Ascending aorta (tissue), 2 donors: ENCODE data around the gene GREB1L. TPM values are rescaled to one million over a fixed set of nuclear protein-coding genes. Genes with fewer than 3 reads are reported as not detected.

ENCODE experiments used
- DNase-seq, 2 donors: peaks; one replicate each; pipeline ENCODE4 v3.0.0-alpha.2; 2019; ENCODE audit warnings: low spot score in 2 of 2
- H3K27ac ChIP-seq, 2 donors: fragments of 200-600 bp; sonication (generic); one replicate each; pipeline ENCODE4 v1.5.1; 2016 to 2017; ENCODE audit warnings: mild to moderate bottlenecking in 1 of 2
- H3K27me3 ChIP-seq: fragments of 200-600 bp; sonication (generic); one replicate; pipeline ENCODE4 v1.5.1; 2017
- H3K36me3 ChIP-seq, 2 donors: fragments of 200-600 bp; sonication (generic); one replicate each; pipeline ENCODE4 v1.5.1; 2016
- H3K4me1 ChIP-seq, 2 donors: fragments of 200-600 bp; sonication (generic); one replicate each; pipeline ENCODE4 v1.5.1; 2016 to 2017; ENCODE audit warnings: mild to moderate bottlenecking in 1 of 2
- H3K4me3 ChIP-seq, 2 donors: fragments of 200-600 bp; sonication (generic); one replicate each; pipeline ENCODE4 v1.5.1; 2016 to 2017; ENCODE audit warnings: mild to moderate bottlenecking in 1 of 2
- H3K9me3 ChIP-seq, 2 donors: fragments of 200-600 bp; sonication (generic); one replicate each; pipeline ENCODE4 v1.5.1; 2016
- intact Hi-C: fragments of 100-400 bp; cut with DNase I; formaldehyde crosslinking; loops from one replicate; pipeline ENCODE4 v1.15.1; 2023
- total RNA-seq: library from RNA; depleted of rRNA; stranded (reverse); fragments of >200 nt; gene quantifications from one replicate; pipeline ENCODE4 v1.1.0, GENCODE V29; 2016
- TF ChIP-seq, protein P1 (sequence below), 3 experiments: fragments of 200-600 bp in 2 of 3; fragments of 450-650 bp in 1 of 3; sonication (generic) in 2 of 3; IDR thresholded peaks; one replicate each; pipeline ENCODE4 v1.5.1; 2016 to 2019; ENCODE audit warnings: antibody characterized with exemption in 3 of 3, mild to moderate bottlenecking in 1 of 3, moderate library complexity in 1 of 3

GREB1L gene
- total RNA-seq, 1 donor from 2014 or later, result 2.2 TPM

DNA sequence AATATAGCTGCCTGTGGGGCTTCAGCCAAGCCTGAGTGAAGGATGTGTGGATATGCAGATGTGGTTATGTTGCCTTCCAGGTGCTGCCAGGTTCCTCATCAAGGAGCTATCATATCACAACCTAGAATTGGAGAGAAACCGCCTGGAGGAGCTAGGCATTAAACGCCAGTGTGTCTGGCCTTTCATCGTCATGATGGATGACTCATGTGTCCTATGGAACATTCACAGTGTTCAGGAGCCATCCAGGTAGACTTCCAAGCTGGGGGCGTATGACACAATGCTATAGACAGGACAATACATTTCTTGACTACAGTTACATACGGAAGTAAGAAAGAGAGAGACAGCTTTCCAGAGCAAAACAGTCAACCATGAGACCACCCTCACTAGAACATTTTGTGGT lies 271.7 kb downstream of the GREB1L start:
- TF ChIP-seq, protein P1, sequence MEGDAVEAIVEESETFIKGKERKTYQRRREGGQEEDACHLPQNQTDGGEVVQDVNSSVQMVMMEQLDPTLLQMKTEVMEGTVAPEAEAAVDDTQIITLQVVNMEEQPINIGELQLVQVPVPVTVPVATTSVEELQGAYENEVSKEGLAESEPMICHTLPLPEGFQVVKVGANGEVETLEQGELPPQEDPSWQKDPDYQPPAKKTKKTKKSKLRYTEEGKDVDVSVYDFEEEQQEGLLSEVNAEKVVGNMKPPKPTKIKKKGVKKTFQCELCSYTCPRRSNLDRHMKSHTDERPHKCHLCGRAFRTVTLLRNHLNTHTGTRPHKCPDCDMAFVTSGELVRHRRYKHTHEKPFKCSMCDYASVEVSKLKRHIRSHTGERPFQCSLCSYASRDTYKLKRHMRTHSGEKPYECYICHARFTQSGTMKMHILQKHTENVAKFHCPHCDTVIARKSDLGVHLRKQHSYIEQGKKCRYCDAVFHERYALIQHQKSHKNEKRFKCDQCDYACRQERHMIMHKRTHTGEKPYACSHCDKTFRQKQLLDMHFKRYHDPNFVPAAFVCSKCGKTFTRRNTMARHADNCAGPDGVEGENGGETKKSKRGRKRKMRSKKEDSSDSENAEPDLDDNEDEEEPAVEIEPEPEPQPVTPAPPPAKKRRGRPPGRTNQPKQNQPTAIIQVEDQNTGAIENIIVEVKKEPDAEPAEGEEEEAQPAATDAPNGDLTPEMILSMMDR (IDR thresholded peaks at IDR 0.05), result no peak
- no peak for DNase-seq
- Histone ChIP-seq H3K27ac (no peak overlapping the region), H3K27me3 (no peaks in the 10 kb centered on the region), H3K36me3 (peaks cover 10 to 31% of the 10 kb centered on the region in 2 donors), H3K9me3 (no peaks in the 10 kb centered on the region), H3K4me1 (no peaks in the 10 kb centered on the region), H3K4me3 (no peak overlapping the region)
- intact Hi-C loops, result no loop called here

DNA sequence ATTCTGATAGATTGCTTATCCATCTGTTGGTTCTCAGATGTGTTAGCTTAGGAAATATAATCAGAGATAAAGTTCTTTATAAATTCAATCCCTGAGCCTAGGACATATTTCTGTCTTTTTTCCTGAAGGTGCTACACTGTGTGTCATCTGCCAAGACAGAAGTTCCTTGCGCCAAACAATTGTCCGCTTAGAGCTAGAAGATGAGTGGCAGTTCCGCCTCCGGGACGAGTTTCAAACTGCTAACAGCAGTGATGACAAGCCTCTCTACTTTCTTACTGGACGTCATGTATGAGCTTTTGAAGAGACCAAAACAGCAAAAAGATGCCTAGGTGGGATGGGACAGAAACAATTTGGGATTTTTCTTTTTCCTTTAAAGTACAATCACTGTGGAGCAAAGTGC lies 280.5 kb downstream of the GREB1L start:
- TF ChIP-seq, protein P1 (IDR thresholded peaks at IDR 0.05), result no peak
- Histone ChIP-seq H3K4me1 (no peaks in the 10 kb centered on the region), H3K9me3 (no peaks in the 10 kb centered on the region), H3K36me3 (peaks cover 5 to 21% of the 10 kb centered on the region in 2 donors), H3K27me3 (no peaks in the 10 kb centered on the region), H3K27ac (no peak overlapping the region), H3K4me3 (no peak overlapping the region)
- intact Hi-C loops, result no loop called here
- no peak for DNase-seq

DNA sequence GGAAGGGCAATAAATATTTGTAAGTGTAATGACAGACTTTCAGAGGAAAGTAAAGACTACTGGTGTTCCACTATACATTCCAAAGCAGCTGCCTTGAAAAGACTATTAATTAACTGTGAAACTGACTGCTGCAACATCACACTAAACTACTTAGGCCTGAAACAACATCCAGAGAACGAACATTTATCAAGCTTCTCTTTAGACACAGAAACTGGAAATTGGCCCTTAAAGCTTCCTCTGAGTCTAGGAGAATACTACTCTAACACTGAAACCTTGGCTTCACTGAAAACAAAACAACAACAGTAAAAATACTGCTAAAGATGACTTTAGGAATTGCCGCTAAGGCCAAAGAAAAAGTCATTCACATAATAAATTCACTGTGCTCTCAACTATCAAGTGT lies 283.9 kb downstream of the GREB1L start:
- H3K27ac ChIP-seq, result no peak overlapping the region
- no peak for DNase-seq
- no peaks in the 10 kb centered on the region for H3K9me3 ChIP-seq
- H3K36me3 ChIP-seq, result peaks cover 12 to 39% of the 10 kb centered on the region in 2 donors
- no peaks in the 10 kb centered on the region for H3K4me1 ChIP-seq
- TF ChIP-seq, protein P1 (IDR thresholded peaks at IDR 0.05), result no peak
- intact Hi-C loops, result no loop called here
- no peaks in the 10 kb centered on the region for H3K27me3 ChIP-seq
- no peak overlapping the region for H3K4me3 ChIP-seq

DNA sequence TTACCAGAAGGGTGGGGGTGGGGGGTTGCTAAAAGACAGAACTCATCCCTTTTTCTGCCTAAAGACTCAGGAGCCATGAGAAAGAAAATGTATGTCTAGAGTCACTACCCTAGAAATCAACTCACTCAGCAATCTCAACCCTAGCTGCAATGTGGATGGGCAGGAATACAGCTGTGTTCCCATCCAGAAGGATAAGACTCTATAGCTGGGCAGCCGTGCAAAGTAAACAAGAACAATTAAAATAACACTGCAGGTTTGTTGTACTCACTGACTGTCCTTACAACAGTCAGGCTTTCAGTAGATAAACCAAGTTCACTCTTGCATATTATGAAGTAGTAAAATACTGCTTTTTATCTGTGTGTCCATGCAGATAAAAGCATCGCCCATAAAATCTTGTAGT lies 284.4 kb downstream of the GREB1L start:
- no peak overlapping the region for H3K27ac ChIP-seq
- DNase-seq, result no peak
- H3K4me1 ChIP-seq, result no peaks in the 10 kb centered on the region
- no peaks in the 10 kb centered on the region for H3K9me3 ChIP-seq
- TF ChIP-seq, protein P1 (IDR thresholded peaks at IDR 0.05), result no peak
- H3K36me3 ChIP-seq, result peaks cover 17 to 43% of the 10 kb centered on the region in 2 donors
- intact Hi-C loops, result no loop called here
- no peak overlapping the region for H3K4me3 ChIP-seq
- H3K27me3 ChIP-seq, result no peaks in the 10 kb centered on the region

DNA sequence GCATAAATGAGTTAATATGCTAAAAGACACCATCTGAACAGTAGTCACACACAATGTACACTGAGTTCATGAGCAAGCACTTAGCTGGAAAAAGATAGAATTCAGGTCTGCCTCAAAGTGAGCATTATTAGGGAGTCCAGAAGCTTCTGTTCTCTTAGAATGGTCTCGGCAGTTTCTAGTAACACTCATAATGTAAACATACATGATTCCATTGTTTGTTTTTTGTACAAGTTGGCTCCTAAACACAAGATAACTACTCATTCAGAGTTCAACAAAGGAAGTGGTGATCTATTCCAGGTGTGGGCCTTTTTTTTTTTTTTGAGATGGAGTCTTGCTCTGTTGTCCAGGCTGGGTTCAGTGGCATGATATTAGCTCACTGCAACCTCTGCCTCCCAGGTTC lies 292.3 kb downstream of the GREB1L start:
- intact Hi-C loops, result no loop called here
- Histone ChIP-seq H3K36me3 (peaks cover 41 to 64% of the 10 kb centered on the region in 2 donors), H3K4me1 (no peaks in the 10 kb centered on the region), H3K9me3 (no peaks in the 10 kb centered on the region), H3K27me3 (no peaks in the 10 kb centered on the region), H3K4me3 (no peak overlapping the region), H3K27ac (no peak overlapping the region)
- DNase-seq, result no peak
- TF ChIP-seq, protein P1 (IDR thresholded peaks at IDR 0.05), result no peak

DNA sequence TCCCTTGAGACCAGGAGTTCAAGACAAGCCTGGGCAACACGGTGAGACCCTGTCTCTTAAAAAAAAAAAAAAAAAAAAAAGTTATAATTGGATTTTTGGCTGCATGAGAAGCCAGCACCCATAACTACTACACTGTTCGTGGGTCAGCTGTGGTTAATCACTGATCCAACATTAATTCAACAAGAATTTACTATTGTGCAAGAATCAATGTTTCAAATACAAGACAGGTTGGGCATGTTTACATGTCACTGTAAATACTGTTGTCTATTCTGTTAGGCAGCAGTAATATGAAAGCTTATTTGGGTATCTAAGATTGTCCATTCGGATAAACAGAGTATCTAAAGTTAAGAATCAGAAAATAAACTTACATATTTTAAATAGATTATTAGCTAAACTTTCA lies 296.2 kb downstream of the GREB1L start:
- Histone ChIP-seq H3K36me3 (peaks cover 20 to 52% of the 10 kb centered on the region in 2 donors), H3K4me3 (no peak overlapping the region), H3K9me3 (no peaks in the 10 kb centered on the region), H3K27ac (no peak overlapping the region), H3K27me3 (no peaks in the 10 kb centered on the region), H3K4me1 (no peaks in the 10 kb centered on the region)
- TF ChIP-seq, protein P1 (IDR thresholded peaks at IDR 0.05), result no peak
- no peak for DNase-seq
- intact Hi-C loops, result no loop called here
